ENCODE measurements around the gene SFMBT1.

Gene SFMBT1

GRCh38 chr3:52881871-52882270 is 164.0 kb downstream of the SFMBT1 start:
- in situ Hi-C loops (cut with MboI; ENCODE audit: low sequenced_read_pairs, unreplicated experiment), result no loop called here
- no peak for DNase-seq (ENCODE audit: low spot score)
- TF ChIP-seq CTCF (IDR thresholded peaks at IDR 0.05; ENCODE audit: borderline replicate concordance, control extremely low read depth, extremely low read depth, insufficient read depth, missing control alignments), result no peak

GRCh38 chr3:52880474-52880873 is 165.4 kb downstream of the SFMBT1 start:
- in situ Hi-C loops (cut with MboI; ENCODE audit: low sequenced_read_pairs, unreplicated experiment), result no loop called here
- TF ChIP-seq CTCF (IDR thresholded peaks at IDR 0.05; ENCODE audit: borderline replicate concordance, control extremely low read depth, extremely low read depth, insufficient read depth, missing control alignments), result no peak
- peak; percentile 66 for DNase-seq (ENCODE audit: low spot score)

- no peak for TF ChIP-seq CTCF (IDR thresholded peaks at IDR 0.05; ENCODE audit: borderline replicate concordance, control extremely low read depth, extremely low read depth, insufficient read depth, missing control alignments)
- DNase-seq (ENCODE audit: low spot score), result no peak
- in situ Hi-C loops (cut with MboI; ENCODE audit: low sequenced_read_pairs, unreplicated experiment), result no loop called here
These were observed 165.8 kb downstream of the SFMBT1 start for GRCh38 chr3:52880047-52880446.

GRCh38 chr3:52879581-52879980 is 166.3 kb downstream of the SFMBT1 start:
- in situ Hi-C loops (cut with MboI; ENCODE audit: low sequenced_read_pairs, unreplicated experiment), result no loop called here
- no peak for DNase-seq (ENCODE audit: low spot score)
- TF ChIP-seq CTCF (IDR thresholded peaks at IDR 0.05; ENCODE audit: borderline replicate concordance, control extremely low read depth, extremely low read depth, insufficient read depth, missing control alignments), result no peak

GRCh38 chr3:52879090-52879489 is 166.8 kb downstream of the SFMBT1 start:
- no peak for TF ChIP-seq CTCF (IDR thresholded peaks at IDR 0.05; ENCODE audit: borderline replicate concordance, control extremely low read depth, extremely low read depth, insufficient read depth, missing control alignments)
- in situ Hi-C loops (cut with MboI; ENCODE audit: low sequenced_read_pairs, unreplicated experiment), result no loop called here
- DNase-seq (ENCODE audit: low spot score), result no peak

- no peak for DNase-seq (ENCODE audit: low spot score)
- in situ Hi-C loops (cut with MboI; ENCODE audit: low sequenced_read_pairs, unreplicated experiment), result no loop called here
- TF ChIP-seq CTCF (IDR thresholded peaks at IDR 0.05; ENCODE audit: borderline replicate concordance, control extremely low read depth, extremely low read depth, insufficient read depth, missing control alignments), result no peak
These were observed 168.8 kb downstream of the SFMBT1 start for GRCh38 chr3:52877085-52877484.
